Measurements from ENCODE around the gene DCP2. TPM values are rescaled to one million over a fixed set of nuclear protein-coding genes. Genes with fewer than 3 reads are reported as not detected.

DCP2 gene
- total RNA-seq, 1 donor from 2014 or later, result 39.7 TPM

DNA sequence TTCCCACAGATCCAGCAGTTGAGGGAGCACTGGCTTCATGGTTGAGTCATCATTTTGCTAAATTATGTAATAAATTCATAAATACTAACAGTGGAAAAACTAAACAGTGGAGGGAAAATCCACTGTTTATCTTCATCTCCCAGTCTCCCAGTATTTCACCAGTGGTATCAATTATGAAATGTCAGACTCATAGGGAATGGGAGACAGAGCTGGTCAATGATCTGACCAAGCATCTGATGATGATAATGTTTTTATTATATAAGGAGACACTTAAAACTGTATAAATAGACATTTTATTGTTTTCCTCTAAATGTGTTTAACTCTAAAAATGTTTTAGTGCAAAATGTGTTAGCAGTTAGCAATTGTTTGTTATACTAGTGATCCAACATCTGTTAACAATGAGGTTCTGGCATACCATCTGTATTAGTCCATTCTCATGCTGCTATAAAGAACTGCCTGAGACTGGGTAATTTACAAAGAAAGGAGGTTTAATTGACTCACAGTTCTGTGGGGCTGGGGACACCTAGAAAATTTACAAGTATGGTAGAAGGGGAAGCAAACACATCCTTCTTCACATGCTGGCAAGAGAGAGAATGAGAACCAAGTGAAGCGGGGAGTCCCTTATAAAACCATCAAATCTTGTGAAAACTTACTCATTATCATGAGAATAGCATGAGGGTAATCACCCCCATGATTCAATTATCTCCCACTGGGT, 42.8 kb upstream of the DCP2 start:
- DNase-seq (ENCODE audit: extremely low spot score, unreplicated experiment), result no peak
- Mint-ChIP-seq H3K4me1 (ENCODE audit: unreplicated experiment) (peaks cover 15% of the 10 kb centered on the region), H3K36me3 (ENCODE audit: unreplicated experiment) (no peaks in the 10 kb centered on the region), H3K9me3 (ENCODE audit: unreplicated experiment) (no peaks in the 10 kb centered on the region), H3K27me3 (ENCODE audit: unreplicated experiment) (no peaks in the 10 kb centered on the region), H3K4me3 (ENCODE audit: unreplicated experiment) (no peak overlapping the region), H3K27ac (ENCODE audit: unreplicated experiment) (peak overlapping the region; percentile 62)
- TF ChIP-seq, protein P1, sequence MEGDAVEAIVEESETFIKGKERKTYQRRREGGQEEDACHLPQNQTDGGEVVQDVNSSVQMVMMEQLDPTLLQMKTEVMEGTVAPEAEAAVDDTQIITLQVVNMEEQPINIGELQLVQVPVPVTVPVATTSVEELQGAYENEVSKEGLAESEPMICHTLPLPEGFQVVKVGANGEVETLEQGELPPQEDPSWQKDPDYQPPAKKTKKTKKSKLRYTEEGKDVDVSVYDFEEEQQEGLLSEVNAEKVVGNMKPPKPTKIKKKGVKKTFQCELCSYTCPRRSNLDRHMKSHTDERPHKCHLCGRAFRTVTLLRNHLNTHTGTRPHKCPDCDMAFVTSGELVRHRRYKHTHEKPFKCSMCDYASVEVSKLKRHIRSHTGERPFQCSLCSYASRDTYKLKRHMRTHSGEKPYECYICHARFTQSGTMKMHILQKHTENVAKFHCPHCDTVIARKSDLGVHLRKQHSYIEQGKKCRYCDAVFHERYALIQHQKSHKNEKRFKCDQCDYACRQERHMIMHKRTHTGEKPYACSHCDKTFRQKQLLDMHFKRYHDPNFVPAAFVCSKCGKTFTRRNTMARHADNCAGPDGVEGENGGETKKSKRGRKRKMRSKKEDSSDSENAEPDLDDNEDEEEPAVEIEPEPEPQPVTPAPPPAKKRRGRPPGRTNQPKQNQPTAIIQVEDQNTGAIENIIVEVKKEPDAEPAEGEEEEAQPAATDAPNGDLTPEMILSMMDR (IDR thresholded peaks at IDR 0.05), result no peak

DNA sequence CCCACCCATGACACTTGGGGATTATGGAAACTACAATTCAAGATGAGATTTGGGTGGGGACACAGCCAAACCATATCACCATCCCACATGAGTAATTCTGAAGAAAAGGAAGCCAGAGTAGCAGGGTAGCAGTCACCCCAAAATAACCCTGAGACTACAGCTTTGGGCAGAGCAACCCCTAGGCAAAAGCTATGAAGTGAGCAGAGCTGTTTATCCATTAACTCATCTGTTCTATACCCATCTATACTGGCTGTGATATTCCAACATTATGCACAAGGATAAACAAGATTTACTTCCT, 42.3 kb upstream of the DCP2 start:
- Mint-ChIP-seq H3K27ac (ENCODE audit: unreplicated experiment) (no peak overlapping the region), H3K4me3 (ENCODE audit: unreplicated experiment) (no peak overlapping the region), H3K4me1 (ENCODE audit: unreplicated experiment) (peaks cover 15% of the 10 kb centered on the region), H3K36me3 (ENCODE audit: unreplicated experiment) (no peaks in the 10 kb centered on the region), H3K9me3 (ENCODE audit: unreplicated experiment) (no peaks in the 10 kb centered on the region), H3K27me3 (ENCODE audit: unreplicated experiment) (no peaks in the 10 kb centered on the region)
- DNase-seq (ENCODE audit: extremely low spot score, unreplicated experiment), result no peak
- TF ChIP-seq, protein P1 (IDR thresholded peaks at IDR 0.05), result no peak

DNA sequence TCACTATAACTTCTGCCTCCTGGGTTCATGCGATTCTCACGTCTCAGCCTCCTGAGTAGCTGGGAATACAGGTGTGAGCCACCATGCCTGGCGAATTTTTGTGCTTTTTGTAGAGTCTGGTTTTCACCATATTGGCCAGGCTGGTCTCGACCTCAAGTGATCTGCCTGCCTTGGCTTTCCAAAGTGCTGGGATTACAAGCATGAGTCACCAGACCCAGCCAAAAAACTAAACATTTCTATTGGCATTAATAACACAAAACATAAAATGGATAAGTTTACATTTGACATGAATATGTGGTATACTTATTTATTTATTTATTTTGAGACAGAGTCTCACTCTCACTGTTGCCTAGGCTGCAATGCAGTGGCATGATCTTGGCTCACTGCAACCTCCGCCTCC, 40.9 kb upstream of the DCP2 start:
- Mint-ChIP-seq H3K36me3 (ENCODE audit: unreplicated experiment) (no peaks in the 10 kb centered on the region), H3K9me3 (ENCODE audit: unreplicated experiment) (no peaks in the 10 kb centered on the region), H3K4me1 (ENCODE audit: unreplicated experiment) (peaks cover 15% of the 10 kb centered on the region), H3K4me3 (ENCODE audit: unreplicated experiment) (no peak overlapping the region), H3K27me3 (ENCODE audit: unreplicated experiment) (no peaks in the 10 kb centered on the region), H3K27ac (ENCODE audit: unreplicated experiment) (no peak overlapping the region)
- TF ChIP-seq, protein P1 (IDR thresholded peaks at IDR 0.05), result no peak
- DNase-seq (ENCODE audit: extremely low spot score, unreplicated experiment), result no peak

DNA sequence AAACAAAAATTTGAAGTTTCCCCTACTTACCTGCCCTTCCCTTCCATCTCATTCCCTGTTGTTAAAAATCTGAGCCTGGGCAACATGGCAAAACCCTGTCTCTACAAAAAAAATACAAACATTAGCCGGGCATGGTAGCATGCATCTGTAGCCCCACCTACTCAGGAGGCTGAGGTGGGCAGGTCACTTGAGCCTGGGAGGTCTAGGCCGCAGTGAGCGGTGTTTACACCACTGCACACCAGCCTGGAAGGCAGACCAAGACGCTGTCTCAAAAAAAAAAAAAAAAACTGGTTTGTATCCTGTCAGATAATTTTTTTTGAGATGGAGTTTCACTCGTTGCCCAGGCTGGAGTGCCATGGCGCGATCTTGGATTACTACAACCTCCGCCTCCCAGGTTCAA, 38.3 kb upstream of the DCP2 start:
- H3K27ac Mint-ChIP-seq (ENCODE audit: unreplicated experiment), result no peak overlapping the region
- peaks cover 5% of the 10 kb centered on the region for H3K27me3 Mint-ChIP-seq (ENCODE audit: unreplicated experiment)
- TF ChIP-seq, protein P1 (IDR thresholded peaks at IDR 0.05), result no peak
- DNase-seq (ENCODE audit: extremely low spot score, unreplicated experiment), result no peak
- H3K4me1 Mint-ChIP-seq (ENCODE audit: unreplicated experiment), result peaks cover 15% of the 10 kb centered on the region
- no peaks in the 10 kb centered on the region for H3K36me3 Mint-ChIP-seq (ENCODE audit: unreplicated experiment)
- no peak overlapping the region for H3K4me3 Mint-ChIP-seq (ENCODE audit: unreplicated experiment)
- no peaks in the 10 kb centered on the region for H3K9me3 Mint-ChIP-seq (ENCODE audit: unreplicated experiment)

DNA sequence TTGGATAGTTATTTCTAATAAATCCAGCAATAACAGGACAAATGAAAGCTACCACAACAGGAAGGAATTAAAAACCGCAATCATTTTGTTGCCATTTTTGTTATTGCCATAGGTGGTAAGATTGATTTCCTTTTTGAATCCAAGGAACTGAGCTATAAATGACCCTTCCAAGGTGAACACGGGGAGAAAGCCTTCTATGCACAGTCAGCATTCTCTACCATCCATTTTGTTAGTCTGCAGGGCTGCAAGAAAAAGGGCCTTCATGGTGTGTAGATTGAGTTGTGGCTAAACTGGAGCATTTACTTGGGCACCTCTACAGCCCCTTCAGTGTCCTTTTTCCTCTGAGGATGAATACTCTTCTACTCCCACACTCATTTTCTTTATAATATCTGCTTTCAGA, 35.9 kb upstream of the DCP2 start:
- no peak for DNase-seq (ENCODE audit: extremely low spot score, unreplicated experiment)
- H3K27me3 Mint-ChIP-seq (ENCODE audit: unreplicated experiment), result peaks cover 10% of the 10 kb centered on the region
- no peaks in the 10 kb centered on the region for H3K9me3 Mint-ChIP-seq (ENCODE audit: unreplicated experiment)
- peaks cover under 1% of the 10 kb centered on the region for H3K4me1 Mint-ChIP-seq (ENCODE audit: unreplicated experiment)
- TF ChIP-seq, protein P1 (IDR thresholded peaks at IDR 0.05), result no peak
- no peak overlapping the region for H3K4me3 Mint-ChIP-seq (ENCODE audit: unreplicated experiment)
- no peak overlapping the region for H3K27ac Mint-ChIP-seq (ENCODE audit: unreplicated experiment)
- H3K36me3 Mint-ChIP-seq (ENCODE audit: unreplicated experiment), result no peaks in the 10 kb centered on the region

Measured in osteocyte (in vitro differentiated cells).